Endothelial cell of umbilical vein (primary cell): ENCODE results near the gene NDUFS4.
A peak's percentile ranks its signal among the peaks of the same experiment; 100 is the strongest.

Experiments
- EZH2 ChIP-seq: IDR thresholded peaks from 2 replicates; pipeline ENCODE4 v1.6.1; 2012; ENCODE audit warnings: borderline replicate concordance, low read depth, mild to moderate bottlenecking, moderate library complexity, low read length, inconsistent platforms; ENCODE audit not compliant: severe bottlenecking
- FOS ChIP-seq: IDR thresholded peaks from 2 replicates; pipeline ENCODE4 v1.6.1; 2011; ENCODE audit warnings: mild to moderate bottlenecking, low read length, moderate library complexity, borderline replicate concordance; ENCODE audit not compliant: insufficient read depth
- GATA2 ChIP-seq: IDR thresholded peaks from 2 replicates; pipeline ENCODE4 v1.7.0; 2011; ENCODE audit warnings: low read depth, mild to moderate bottlenecking, moderate library complexity, mixed read lengths, low read length; ENCODE audit not compliant: insufficient read length, insufficient read depth
- JUN ChIP-seq: IDR thresholded peaks from 2 replicates; pipeline ENCODE4 v1.6.1; 2011; ENCODE audit warnings: borderline replicate concordance, low read depth; ENCODE audit not compliant: insufficient read length, insufficient read depth
- MYC ChIP-seq: IDR thresholded peaks from one replicate; pipeline ENCODE4 v1.6.1; 2011; ENCODE audit warnings: mild to moderate bottlenecking, low read depth, low read length
- POLR2A ChIP-seq: IDR thresholded peaks from 2 replicates; pipeline ENCODE4 v1.6.1; 2012; ENCODE audit warnings: low read depth, mild to moderate bottlenecking, control low read depth, low read length
- POLR2AphosphoS5 ChIP-seq: IDR thresholded peaks from 2 replicates; pipeline ENCODE4 v1.6.1; 2012; ENCODE audit warnings: low read depth, mild to moderate bottlenecking, control low read depth, low read length, moderate library complexity; ENCODE audit not compliant: insufficient read depth
- TF ChIP-seq, protein P1 (sequence below), 2 donors: IDR thresholded peaks; 1 replicate in 1 of 2; 2 replicates in 1 of 2; pipeline ENCODE4 v1.5.1; 2011; ENCODE audit warnings: low read length in 2 of 2, mild to moderate bottlenecking in 2 of 2, moderate library complexity in 2 of 2, control low read depth in 1 of 2, inconsistent platforms in 1 of 2, low read depth in 1 of 2; ENCODE audit not compliant: insufficient read depth in 1 of 2; ENCODE audit errors: extremely low read depth in 1 of 2
- TF ChIP-seq, protein P2 (sequence below): IDR thresholded peaks from 2 replicates; pipeline ENCODE4 v1.6.1; 2011; ENCODE audit not compliant: insufficient read depth, insufficient read length

DNA sequence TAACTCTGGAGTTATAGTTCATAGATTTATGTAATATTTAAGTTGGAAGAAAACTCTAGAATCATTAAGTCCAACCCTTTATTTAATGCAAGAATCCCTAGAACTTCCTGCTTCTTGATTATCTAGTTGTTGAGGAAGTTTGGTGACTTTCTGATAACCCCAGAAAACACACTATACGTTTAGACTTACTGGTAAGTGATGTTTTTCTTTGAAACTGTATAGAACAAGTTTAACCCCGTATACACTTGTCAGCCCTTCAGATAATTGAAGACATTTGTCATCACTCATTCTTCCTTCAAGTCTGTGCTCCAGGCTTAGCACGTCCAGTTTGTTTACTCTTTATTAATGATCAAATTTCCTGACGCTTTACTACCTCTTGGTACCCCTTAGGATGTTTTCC, 9.0 kb downstream of the NDUFS4 start:
- TF ChIP-seq FOS (no peak), JUN (no peak), POLR2A (no peak), MYC (no peak), POLR2AphosphoS5 (no peak), GATA2 (peak; percentile 11), EZH2 (no peak)
- TF ChIP-seq, protein P1, sequence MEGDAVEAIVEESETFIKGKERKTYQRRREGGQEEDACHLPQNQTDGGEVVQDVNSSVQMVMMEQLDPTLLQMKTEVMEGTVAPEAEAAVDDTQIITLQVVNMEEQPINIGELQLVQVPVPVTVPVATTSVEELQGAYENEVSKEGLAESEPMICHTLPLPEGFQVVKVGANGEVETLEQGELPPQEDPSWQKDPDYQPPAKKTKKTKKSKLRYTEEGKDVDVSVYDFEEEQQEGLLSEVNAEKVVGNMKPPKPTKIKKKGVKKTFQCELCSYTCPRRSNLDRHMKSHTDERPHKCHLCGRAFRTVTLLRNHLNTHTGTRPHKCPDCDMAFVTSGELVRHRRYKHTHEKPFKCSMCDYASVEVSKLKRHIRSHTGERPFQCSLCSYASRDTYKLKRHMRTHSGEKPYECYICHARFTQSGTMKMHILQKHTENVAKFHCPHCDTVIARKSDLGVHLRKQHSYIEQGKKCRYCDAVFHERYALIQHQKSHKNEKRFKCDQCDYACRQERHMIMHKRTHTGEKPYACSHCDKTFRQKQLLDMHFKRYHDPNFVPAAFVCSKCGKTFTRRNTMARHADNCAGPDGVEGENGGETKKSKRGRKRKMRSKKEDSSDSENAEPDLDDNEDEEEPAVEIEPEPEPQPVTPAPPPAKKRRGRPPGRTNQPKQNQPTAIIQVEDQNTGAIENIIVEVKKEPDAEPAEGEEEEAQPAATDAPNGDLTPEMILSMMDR (IDR thresholded peaks at IDR 0.05; ENCODE audit: extremely low read depth in 1 of 2, insufficient read depth in 1 of 2, low read depth in 1 of 2, low read length in 2 of 2), result no peak
- TF ChIP-seq, protein P2, sequence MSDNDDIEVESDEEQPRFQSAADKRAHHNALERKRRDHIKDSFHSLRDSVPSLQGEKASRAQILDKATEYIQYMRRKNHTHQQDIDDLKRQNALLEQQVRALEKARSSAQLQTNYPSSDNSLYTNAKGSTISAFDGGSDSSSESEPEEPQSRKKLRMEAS, result no peak
